ENCODE results near the gene RELN.

The RELN gene

GRCh38 chr7:103447073-103447960, 542.1 kb downstream of the RELN start:
- TF ChIP-seq CTCF (IDR thresholded peaks at IDR 0.05; ENCODE audit: insufficient read depth, missing control alignments) = peak; percentile 66
- DNase-seq (ENCODE audit: insufficient read length, low spot score) = peak; percentile 36
- no peak for FAIRE-seq

- no peak for DNase-seq (ENCODE audit: insufficient read length, low spot score)
- TF ChIP-seq CTCF (IDR thresholded peaks at IDR 0.05; ENCODE audit: insufficient read depth, missing control alignments) = no peak
- no peak for FAIRE-seq
These were observed 543.4 kb downstream of the RELN start, which contains the start of gene SLC26A5 for GRCh38 chr7:103446049-103446520. SLC26A5 (minus strand) TSS chr7:103446207; CDS start chr7:103421514, 24,693 bp downstream.

DNA sequence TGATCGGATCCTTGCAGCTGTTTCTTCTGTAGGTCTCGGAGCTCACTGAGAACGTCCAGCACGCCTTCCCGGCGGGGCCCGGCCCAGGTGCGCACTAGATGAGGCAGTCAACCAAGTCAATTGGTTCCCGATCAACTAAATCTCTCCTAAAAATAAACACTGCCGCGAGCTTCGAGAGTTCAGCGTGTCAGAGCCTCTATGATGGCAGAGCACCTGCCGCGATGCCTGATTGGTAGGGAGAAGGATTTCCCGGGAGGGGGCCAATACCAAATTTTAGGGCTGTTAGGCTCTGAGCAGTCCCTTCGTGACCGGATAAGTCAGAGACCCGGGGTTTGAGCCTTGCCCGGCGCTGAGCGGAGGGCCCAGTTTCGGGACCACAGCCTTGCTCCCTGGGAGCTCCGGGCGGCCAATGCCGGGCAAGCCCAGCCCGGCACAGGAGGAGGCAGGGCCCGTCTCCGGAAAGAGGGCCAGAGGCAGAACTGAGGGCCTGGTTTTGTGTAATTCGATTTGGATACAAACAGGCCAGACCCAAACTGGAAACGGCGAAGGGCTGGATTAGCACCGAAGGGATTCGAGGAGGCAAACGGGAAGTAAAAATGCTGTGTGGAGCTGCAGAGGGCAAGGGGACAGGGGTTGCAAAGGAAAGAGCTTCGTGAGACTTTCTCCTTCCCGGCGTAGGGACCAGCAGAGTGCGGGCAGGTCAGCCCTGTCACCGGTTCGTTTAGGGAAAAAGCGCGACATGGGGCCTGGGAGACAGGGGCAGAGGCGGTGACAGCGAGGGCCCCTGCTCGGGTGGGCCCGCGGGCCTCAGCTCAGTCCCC, 544.0 kb downstream of the RELN start:
- FAIRE-seq (no peak), DNase-seq (ENCODE audit: insufficient read length, low spot score) (no peak)
- TF ChIP-seq CTCF (IDR thresholded peaks at IDR 0.05; ENCODE audit: insufficient read depth, missing control alignments) = no peak

DNA sequence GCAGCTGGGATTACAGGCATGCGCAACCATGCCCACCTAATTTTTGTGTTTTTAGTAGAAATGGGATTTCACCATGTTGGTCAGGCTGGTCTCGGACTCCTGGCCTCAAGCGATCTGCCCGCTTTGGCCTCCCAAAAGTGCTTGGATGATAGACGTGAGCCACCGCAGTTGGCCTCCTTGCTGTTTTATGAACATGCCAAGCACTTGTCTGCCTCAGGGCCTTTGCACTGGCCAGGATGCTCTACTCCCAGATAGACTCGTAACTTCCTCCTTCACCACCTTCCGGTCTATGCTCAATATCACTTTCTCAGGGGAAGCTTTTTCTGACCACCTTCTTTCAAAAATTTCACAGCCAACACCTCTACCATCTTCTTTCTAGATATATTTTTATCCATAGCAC, 549.8 kb downstream of the RELN start:
- FAIRE-seq = no peak

GRCh38 chr7:103437623-103438022, 551.8 kb downstream of the RELN start:
- no peak for TF ChIP-seq CTCF (IDR thresholded peaks at IDR 0.05; ENCODE audit: insufficient read depth, missing control alignments)
- FAIRE-seq (no peak), DNase-seq (ENCODE audit: insufficient read length, low spot score) (no peak)

More for the DNA sequence above, 549.8 kb downstream of the RELN start:
- TF ChIP-seq CTCF (IDR thresholded peaks at IDR 0.05; ENCODE audit: insufficient read depth, missing control alignments) = no peak
- no peak for DNase-seq (ENCODE audit: insufficient read length, low spot score)

- FAIRE-seq = peak; percentile 29
- DNase-seq (ENCODE audit: insufficient read length, low spot score) = no peak
- no peak for TF ChIP-seq CTCF (IDR thresholded peaks at IDR 0.05; ENCODE audit: insufficient read depth, missing control alignments)
These were observed 556.7 kb downstream of the RELN start for GRCh38 chr7:103432712-103433111.

Data from D721Med (cell line).